Parathyroid adenoma (tissue), 2 donors: ENCODE measurements around the gene DOCK2.

Experiments used
- H2AFZ ChIP-seq: fragments of 300-600 bp; sonication (generic); one replicate; pipeline ENCODE4 v1.7.0; 2017; ENCODE audit warnings: antibody characterized with exemption, mild to moderate bottlenecking
- H3K27ac ChIP-seq: fragments of 300-600 bp; sonication (generic); one replicate; pipeline ENCODE4 v1.7.0; 2017
- H3K27me3 ChIP-seq: fragments of 300-600 bp; sonication (generic); one replicate; pipeline ENCODE4 v1.7.0; 2017; ENCODE audit warnings: low read length; ENCODE audit not compliant: control insufficient read depth, insufficient read depth
- H3K36me3 ChIP-seq: fragments of 300-600 bp; sonication (generic); one replicate; pipeline ENCODE4 v1.7.0; 2017; ENCODE audit warnings: low read length; ENCODE audit not compliant: control insufficient read depth, insufficient read depth
- H3K4me1 ChIP-seq: fragments of 300-600 bp; sonication (generic); one replicate; pipeline ENCODE4 v1.7.0; 2017; ENCODE audit warnings: control low read depth
- H3K4me2 ChIP-seq: fragments of 300-600 bp; sonication (generic); one replicate; pipeline ENCODE4 v1.7.0; 2017; ENCODE audit warnings: low read length
- H3K4me3 ChIP-seq: fragments of 300-600 bp; sonication (generic); one replicate; pipeline ENCODE4 v1.7.0; 2017; ENCODE audit warnings: low read depth, low read length
- H3K79me2 ChIP-seq: fragments of 300-600 bp; sonication (generic); one replicate; pipeline ENCODE4 v1.7.0; 2017; ENCODE audit warnings: control low read depth
- H3K9ac ChIP-seq: fragments of 300-600 bp; sonication (generic); one replicate; pipeline ENCODE4 v1.7.0; 2017; ENCODE audit warnings: mild to moderate bottlenecking
- H3K9me3 ChIP-seq: fragments of 300-600 bp; sonication (generic); one replicate; pipeline ENCODE4 v1.7.0; 2017; ENCODE audit warnings: low read length; ENCODE audit not compliant: control insufficient read depth
- CTCF ChIP-seq: fragments of 300-600 bp; sonication (generic); IDR thresholded peaks from one replicate; pipeline ENCODE4 v1.7.0; 2017; ENCODE audit warnings: antibody characterized with exemption, mild to moderate bottlenecking
- donor health status: primary hyperparathyroidism.

DOCK2 gene

GRCh38 chr5:169908864-169909263 lies 271.8 kb downstream of the DOCK2 start:
- Histone ChIP-seq H3K9me3 (no peaks in the 10 kb centered on the region), H3K9ac (no peak overlapping the region), H3K4me3 (no peak overlapping the region), H3K27ac (no peak overlapping the region), H3K4me2 (no peak overlapping the region), H3K27me3 (no peaks in the 10 kb centered on the region), H2AFZ (no peak overlapping the region), H3K79me2 (no peaks in the 10 kb centered on the region), H3K36me3 (no peaks in the 10 kb centered on the region), H3K4me1 (no peaks in the 10 kb centered on the region)
- no peak for TF ChIP-seq CTCF

- H3K27ac ChIP-seq = no peak overlapping the region
These were observed 272.9 kb downstream of the DOCK2 start for GRCh38 chr5:169909945-169910344.

GRCh38 chr5:169910393-169910792 lies 273.3 kb downstream of the DOCK2 start:
- H3K9ac ChIP-seq = no peak overlapping the region
- H3K79me2 ChIP-seq = no peaks in the 10 kb centered on the region
- no peak overlapping the region for H2AFZ ChIP-seq
- no peaks in the 10 kb centered on the region for H3K27me3 ChIP-seq
- no peak for TF ChIP-seq CTCF
- H3K27ac ChIP-seq = no peak overlapping the region
- H3K36me3 ChIP-seq = no peaks in the 10 kb centered on the region
- no peaks in the 10 kb centered on the region for H3K4me1 ChIP-seq
- H3K4me3 ChIP-seq = no peak overlapping the region
- H3K4me2 ChIP-seq = no peak overlapping the region
- H3K9me3 ChIP-seq = no peaks in the 10 kb centered on the region

More at GRCh38 chr5:169909945-169910344, 272.9 kb downstream of the DOCK2 start:
- Histone ChIP-seq H3K4me1 (no peaks in the 10 kb centered on the region), H3K36me3 (no peaks in the 10 kb centered on the region), H2AFZ (no peak overlapping the region), H3K4me3 (no peak overlapping the region), H3K79me2 (no peaks in the 10 kb centered on the region), H3K9me3 (no peaks in the 10 kb centered on the region), H3K4me2 (no peak overlapping the region), H3K9ac (no peak overlapping the region), H3K27me3 (no peaks in the 10 kb centered on the region)
- TF ChIP-seq CTCF = no peak

GRCh38 chr5:169911448-169912212 lies 274.6 kb downstream of the DOCK2 start:
- no peak for TF ChIP-seq CTCF
- no peaks in the 10 kb centered on the region for H3K79me2 ChIP-seq
- H3K27me3 ChIP-seq = no peaks in the 10 kb centered on the region
- H3K4me2 ChIP-seq = no peak overlapping the region
- no peaks in the 10 kb centered on the region for H3K4me1 ChIP-seq
- no peak overlapping the region for H3K9ac ChIP-seq
- no peak overlapping the region for H3K27ac ChIP-seq
- H2AFZ ChIP-seq = no peak overlapping the region
- no peaks in the 10 kb centered on the region for H3K36me3 ChIP-seq
- H3K4me3 ChIP-seq = no peak overlapping the region
- no peaks in the 10 kb centered on the region for H3K9me3 ChIP-seq

GRCh38 chr5:169913479-169913878 lies 276.4 kb downstream of the DOCK2 start:
- TF ChIP-seq CTCF = no peak
- Histone ChIP-seq H3K4me3 (no peak overlapping the region), H3K9me3 (no peaks in the 10 kb centered on the region), H3K4me2 (no peak overlapping the region), H3K79me2 (no peaks in the 10 kb centered on the region), H3K4me1 (no peaks in the 10 kb centered on the region), H3K36me3 (no peaks in the 10 kb centered on the region), H3K27me3 (no peaks in the 10 kb centered on the region), H2AFZ (no peak overlapping the region), H3K27ac (no peak overlapping the region), H3K9ac (no peak overlapping the region)
